ENCODE data around the gene RAD21L1.
"Not testable (repeated sequence)": the region's sequence is repeated elsewhere in the genome, so short reads cannot be mapped to it uniquely, and the experiment has no call there.

RAD21L1 gene

GRCh38 chr20:1232286-1233111 lies 6.7 kb downstream of the RAD21L1 start:
- H3K27ac ChIP-seq: no peak overlapping the region
- TF ChIP-seq CTCF (conservative IDR thresholded peaks at IDR 0.05): no peak

- no peak overlapping the region for H3K27ac ChIP-seq
- no peak for TF ChIP-seq CTCF (conservative IDR thresholded peaks at IDR 0.05)
Observed at GRCh38 chr20:1240549-1240948, 14.7 kb downstream of the RAD21L1 start.

GRCh38 chr20:1241456-1241855 lies 15.6 kb downstream of the RAD21L1 start:
- TF ChIP-seq CTCF (conservative IDR thresholded peaks at IDR 0.05): no peak
- no peak overlapping the region for H3K27ac ChIP-seq

- H3K27ac ChIP-seq: no peak overlapping the region
- no peak for TF ChIP-seq CTCF (conservative IDR thresholded peaks at IDR 0.05)
Observed at GRCh38 chr20:1242099-1242498, 16.3 kb downstream of the RAD21L1 start.

- TF ChIP-seq CTCF (conservative IDR thresholded peaks at IDR 0.05): no peak
Observed at GRCh38 chr20:1242530-1242929, 16.7 kb downstream of the RAD21L1 start.

GRCh38 chr20:1245578-1245977 lies 19.7 kb downstream of the RAD21L1 start:
- TF ChIP-seq CTCF (conservative IDR thresholded peaks at IDR 0.05): no peak
- no peak overlapping the region for H3K27ac ChIP-seq

More at GRCh38 chr20:1242530-1242929, 16.7 kb downstream of the RAD21L1 start:
- no peak overlapping the region for H3K27ac ChIP-seq

- no peak overlapping the region for H3K27ac ChIP-seq
- TF ChIP-seq CTCF (conservative IDR thresholded peaks at IDR 0.05): no peak
Observed at GRCh38 chr20:1247689-1248088, 21.8 kb downstream of the RAD21L1 start.

- H3K27ac ChIP-seq: not testable (repeated sequence)
Observed at GRCh38 chr20:1250282-1250681, 24.4 kb downstream of the RAD21L1 start.
